ENCODE measurements around the gene NXNL1. TPM values are rescaled to one million over a fixed set of nuclear protein-coding genes. Genes with fewer than 3 reads are reported as not detected.

NXNL1 gene
- total and polyA plus RNA-seq, 9 of the 15 experiments (the other 6 are each of a cell fraction or from before 2014, with no cell fraction given) = not detected

GRCh38 chr19:17484520-17485185 lies 23.9 kb upstream of the NXNL1 start:
- DNase-seq (ENCODE audit: extremely low read depth in 1 of 4, low spot score in 3 of 4) (no peak), FAIRE-seq (no peak), ATAC-seq (no peak)
- no peaks in the 10 kb centered on the region for H3K27me3 ChIP-seq (ENCODE audit: control insufficient read depth in 2 of 2, insufficient read depth in 2 of 2, low read length in 2 of 2)
- no TSS peak for BruUV-seq (replicated peaks)
- no peak overlapping the region for H2AFZ ChIP-seq (ENCODE audit: low read depth, low read length)
- TF ChIP-seq ZZZ3 (IDR thresholded peaks at IDR 0.05) (no peak), ZNF24 (IDR thresholded peaks at IDR 0.05) (peak; percentile 94), U2AF1 (optimal IDR thresholded peaks at IDR 0.05; ENCODE audit: low read depth, low read length) (no peak), GATA2 (CRISPR knock-in tag; IDR thresholded peaks at IDR 0.05) (no peak), ZNF79 (CRISPR knock-in tag; IDR thresholded peaks at IDR 0.05; ENCODE audit: low read depth) (no peak), PHF8 (IDR thresholded peaks at IDR 0.05; ENCODE audit: borderline replicate concordance, low read length) (no peak), ARHGAP35 (IDR thresholded peaks at IDR 0.05; ENCODE audit: partially characterized antibody) (no peak)
- H3K9me3 ChIP-seq (replicated peaks; ENCODE audit: control insufficient read depth, insufficient read depth, low read depth, low read length) = no peaks in the 10 kb centered on the region
- no peaks in the 10 kb centered on the region for H4K20me1 ChIP-seq (replicated peaks; ENCODE audit: control insufficient read depth, insufficient read depth, low read length)
- H3K79me2 ChIP-seq (ENCODE audit: control insufficient read depth, insufficient read depth, low read length) = no peaks in the 10 kb centered on the region
- intact Hi-C loops (cut with micrococcal nuclease) (no loop called here), in situ Hi-C loops (cut with MboI) (no loop called here)
- WGBS (ENCODE audit: insufficient coverage, low coverage, missing lambda C conversion rate) = 22% methylated on average over 6 of the region's 6 CpGs
- H3K9ac ChIP-seq (ENCODE audit: insufficient read depth in 1 of 2, low read depth in 2 of 2, low read length in 2 of 2) = peak overlapping the region in 1 of 2 experiments; percentile 51; a peak in 2 of 4 replicates
- H3K4me3 ChIP-seq = no peak overlapping the region
- CTCF ChIA-PET (ENCODE audit: low intra/inter-chr PET ratio) = no interaction called here
- POLR2A ChIA-PET = interaction anchor here (0.6 kb wide), 1 partner anchor 10 kb away, joined by 4 read pairs; no protein-coding TSS in a partner anchor
- H3K9me1 ChIP-seq (ENCODE audit: control insufficient read depth, insufficient read depth, low read length) = no peaks in the 10 kb centered on the region
- H3K4me2 ChIP-seq (ENCODE audit: insufficient read depth, low read length) = no peak overlapping the region
- H3K4me1 ChIP-seq (replicated peaks in 1 of 2; ENCODE audit: control insufficient read depth in 2 of 2, insufficient read depth in 2 of 2, low read length in 2 of 2) = peaks cover 8 to 33% of the 10 kb centered on the region in 2 experiments
- no peak overlapping the region for H3K27ac ChIP-seq (ENCODE audit: extremely low read depth, low read depth, low read length)
- no peaks in the 10 kb centered on the region for H3K36me3 ChIP-seq (ENCODE audit: control insufficient read depth, insufficient read depth, low read length)
